Left hindlimb (tissue), 1 donor: Measurements from ENCODE around the gene GLYATL1.
"Not testable (repeated sequence)": the region's sequence is repeated elsewhere in the genome, so short reads cannot be mapped to it uniquely, and the experiment has no call there.

Experiments used
- DNase-seq: peaks from one replicate; pipeline ENCODE4 v3.0.0-alpha.2; 2018

The GLYATL1 gene

GRCh38 chr11:59000003-59000402 lies 60.7 kb downstream of the GLYATL1 start:
- DNase-seq = no peak

- DNase-seq = not testable (repeated sequence)
Measured at GRCh38 chr11:59002006-59002405, 62.7 kb downstream of the GLYATL1 start.
